Calu3 (cell line): ENCODE data around the gene BBX. TPM values are rescaled to one million over a fixed set of nuclear protein-coding genes. Genes with fewer than 3 reads are reported as not detected.
"Not testable (repeated sequence)": the region's sequence is repeated elsewhere in the genome, so short reads cannot be mapped to it uniquely, and the experiment has no call there.

Experiments used
- BruUV-seq: library from RNA; stranded (reverse); fragments of 400-500 nt; replicated peaks from 2 replicates; lab custom pipeline; 2021; lab: Mats Ljungman, UMichigan
- CTCF ChIA-PET: fragments of 300-600 bp; sonication (Branson Sonifier 250); formaldehyde crosslinking; loops from one replicate; lab custom pipeline; 2022; ENCODE audit warnings: antibody characterized with exemption; lab: Charles Lee
- DNase-seq: peaks from one replicate; pipeline ENCODE4 v3.0.0; 2022
- H3K27ac Mint-ChIP-seq: one replicate; pipeline ENCODE4 v1.8.0; 2022; ENCODE audit warnings: mixed read lengths; ENCODE audit not compliant: unreplicated experiment
- H3K27me3 Mint-ChIP-seq: one replicate; pipeline ENCODE4 v1.8.0; 2022; ENCODE audit warnings: mixed read lengths; ENCODE audit not compliant: unreplicated experiment
- H3K36me3 Mint-ChIP-seq: one replicate; pipeline ENCODE4 v1.8.0; 2022; ENCODE audit warnings: mild to moderate bottlenecking, moderate library complexity, mixed read lengths; ENCODE audit not compliant: insufficient read depth, unreplicated experiment
- H3K4me1 Mint-ChIP-seq: one replicate; pipeline ENCODE4 v1.8.0; 2022; ENCODE audit warnings: mild to moderate bottlenecking, low read depth, mixed read lengths; ENCODE audit not compliant: unreplicated experiment
- H3K4me3 Mint-ChIP-seq: one replicate; pipeline ENCODE4 v1.8.0; 2022; ENCODE audit warnings: mild to moderate bottlenecking, low read depth, moderate library complexity, mixed read lengths; ENCODE audit not compliant: unreplicated experiment
- H3K9me3 Mint-ChIP-seq: one replicate; pipeline ENCODE4 v1.8.0; 2022; ENCODE audit warnings: low read depth, mixed read lengths; ENCODE audit not compliant: unreplicated experiment
- CTCF ChIP-seq: fragments of 200-600 bp; IDR thresholded peaks from one replicate; pipeline ENCODE4 v1.8.0; 2022; ENCODE audit warnings: antibody characterized with exemption; ENCODE audit not compliant: unreplicated experiment
- intact Hi-C: fragments of 100-400 bp; cut with micrococcal nuclease; formaldehyde crosslinking; loops from one replicate; pipeline ENCODE4 v1.10.0; 2022; ENCODE audit not compliant: unreplicated experiment
- total RNA-seq: library from RNA; stranded (reverse); gene quantifications from 2 replicates; pipeline ENCODE4 v1.2.3, GENCODE V29; 2022

BBX gene
- total RNA-seq, 1 experiment from 2014 or later: 66.9 TPM

- H3K9me3 Mint-ChIP-seq: no peaks in the 10 kb centered on the region
- no peak for DNase-seq
- H3K4me3 Mint-ChIP-seq: no peak overlapping the region
- TF ChIP-seq CTCF: no peak
- no peak overlapping the region for H3K27ac Mint-ChIP-seq
- no peaks in the 10 kb centered on the region for H3K4me1 Mint-ChIP-seq
- intact Hi-C loops: no loop called here
- CTCF ChIA-PET: interaction anchor here (0.5 to 1.1 kb wide), 2 partner anchors 38 to 74 kb away, joined by 3 read pairs; no protein-coding TSS in a partner anchor
- no peaks in the 10 kb centered on the region for H3K36me3 Mint-ChIP-seq
- peaks cover 25% of the 10 kb centered on the region for H3K27me3 Mint-ChIP-seq
- no TSS peak for BruUV-seq
Observed at GRCh38 chr3:107833043-107833442, 310.3 kb downstream of the BBX start.

GRCh38 chr3:107833722-107834416 is 311.1 kb downstream of the BBX start:
- Mint-ChIP-seq H3K9me3 (no peaks in the 10 kb centered on the region), H3K27me3 (peaks cover 25% of the 10 kb centered on the region), H3K27ac (no peak overlapping the region), H3K36me3 (no peaks in the 10 kb centered on the region), H3K4me3 (no peak overlapping the region), H3K4me1 (no peaks in the 10 kb centered on the region)
- TF ChIP-seq CTCF: no peak
- CTCF ChIA-PET: no interaction called here
- DNase-seq: no peak
- intact Hi-C loops: no loop called here
- no TSS peak for BruUV-seq

GRCh38 chr3:107835001-107835400 is 312.2 kb downstream of the BBX start:
- CTCF ChIA-PET, H3K27ac Mint-ChIP-seq, H3K4me1 Mint-ChIP-seq, intact Hi-C loops, H3K9me3 Mint-ChIP-seq, DNase-seq, H3K4me3 Mint-ChIP-seq, H3K36me3 Mint-ChIP-seq, BruUV-seq: not testable (repeated sequence)
- H3K27me3 Mint-ChIP-seq: peaks cover 25% of the 10 kb centered on the region

GRCh38 chr3:107837895-107838612 is 315.3 kb downstream of the BBX start:
- TF ChIP-seq CTCF: no peak
- CTCF ChIA-PET: no interaction called here
- no peak overlapping the region for H3K27ac Mint-ChIP-seq
- no peaks in the 10 kb centered on the region for H3K4me1 Mint-ChIP-seq
- H3K9me3 Mint-ChIP-seq: no peaks in the 10 kb centered on the region
- peaks cover 25% of the 10 kb centered on the region for H3K27me3 Mint-ChIP-seq
- H3K4me3 Mint-ChIP-seq: no peak overlapping the region
- no peak for DNase-seq
- intact Hi-C loops: no loop called here
- no TSS peak for BruUV-seq
- no peaks in the 10 kb centered on the region for H3K36me3 Mint-ChIP-seq
